Right renal pelvis (tissue), 4 donors: ENCODE data around the gene FAM32A. TPM values are rescaled to one million over a fixed set of nuclear protein-coding genes. Genes with fewer than 3 reads are reported as not detected.

ENCODE experiments used
- DNase-seq, 4 donors: peaks; one replicate each; pipeline ENCODE4 v3.0.0-alpha.2; 2013; ENCODE audit warnings: low read depth in 4 of 4, low spot score in 3 of 4, missing footprints in 1 of 4
- polyA plus RNA-seq, 4 donors: library from polyadenylated mRNA; unstranded; fragments of 120-200 nt; gene quantifications; one replicate each; pipeline ENCODE4 v1.2.1, GENCODE V29; 2013; ENCODE audit not compliant: insufficient read length in 4 of 4

FAM32A gene
- polyA plus RNA-seq, 4 donors, result 117 to 128 (median 120) TPM

- DNase-seq, result no peak
Observed at GRCh38 chr19:16200038-16201010, 15.1 kb downstream of the FAM32A start.

GRCh38 chr19:16201011-16201391 lies 15.8 kb downstream of the FAM32A start:
- DNase-seq, result no peak

- DNase-seq, result no peak
Observed at GRCh38 chr19:16202320-16203255, 17.4 kb downstream of the FAM32A start.

GRCh38 chr19:16203256-16204004 lies 18.2 kb downstream of the FAM32A start:
- no peak for DNase-seq

GRCh38 chr19:16204005-16204294 lies 18.7 kb downstream of the FAM32A start:
- no peak for DNase-seq

GRCh38 chr19:16205205-16206045 lies 20.2 kb downstream of the FAM32A start:
- no peak for DNase-seq

GRCh38 chr19:16206046-16206605 lies 20.9 kb downstream of the FAM32A start:
- no peak for DNase-seq

- no peak for DNase-seq
Observed at GRCh38 chr19:16206637-16207036, 21.4 kb downstream of the FAM32A start.

- no peak for DNase-seq
Observed at GRCh38 chr19:16207063-16207462, 21.9 kb downstream of the FAM32A start.

- no peak for DNase-seq
Observed at GRCh38 chr19:16207490-16208025, 22.3 kb downstream of the FAM32A start.

GRCh38 chr19:16208064-16208759 lies 23.0 kb downstream of the FAM32A start:
- no peak for DNase-seq

- DNase-seq, result no peak
Observed at GRCh38 chr19:16208847-16209665, 23.8 kb downstream of the FAM32A start.

GRCh38 chr19:16210168-16210567 lies 25.0 kb downstream of the FAM32A start:
- DNase-seq, result no peak

- DNase-seq, result no peak
Observed at GRCh38 chr19:16213076-16213475, 27.9 kb downstream of the FAM32A start.

- no peak for DNase-seq
Observed at GRCh38 chr19:16216744-16217670, 31.8 kb downstream of the FAM32A start.

GRCh38 chr19:16217716-16218451 lies 32.7 kb downstream of the FAM32A start:
- no peak for DNase-seq
